ENCODE results near the gene SLC35F3. TPM values are rescaled to one million over a fixed set of nuclear protein-coding genes. Genes with fewer than 3 reads are reported as not detected.

The SLC35F3 gene
- total RNA-seq, 2 experiments from 2014 or later, result 34.4 to 35.7 TPM

- DNase-seq, result no peak
- no peaks in the 10 kb centered on the region for H3K4me1 Mint-ChIP-seq (ENCODE audit: low read depth)
- H3K27ac Mint-ChIP-seq, result no peak overlapping the region
- CTCF ChIA-PET, result no interaction called here
- POLR2A ChIA-PET, result no interaction called here
- H3K36me3 Mint-ChIP-seq (ENCODE audit: low read depth), result no peaks in the 10 kb centered on the region
- no peak for ATAC-seq
- no peak overlapping the region for H3K4me3 Mint-ChIP-seq
- no peaks in the 10 kb centered on the region for H3K27me3 Mint-ChIP-seq (ENCODE audit: low read depth)
- peaks cover 4% of the 10 kb centered on the region for H3K9me3 Mint-ChIP-seq (ENCODE audit: insufficient read depth)
These were observed 47.3 kb downstream of the SLC35F3 start for GRCh38 chr1:233951804-233952203.

GRCh38 chr1:233957691-233958090 lies 53.2 kb downstream of the SLC35F3 start:
- Mint-ChIP-seq H3K9me3 (ENCODE audit: insufficient read depth) (peaks cover 1% of the 10 kb centered on the region), H3K4me1 (ENCODE audit: low read depth) (no peaks in the 10 kb centered on the region), H3K27me3 (ENCODE audit: low read depth) (no peaks in the 10 kb centered on the region), H3K27ac (no peak overlapping the region), H3K36me3 (ENCODE audit: low read depth) (no peaks in the 10 kb centered on the region), H3K4me3 (no peak overlapping the region)
- DNase-seq (no peak), ATAC-seq (no peak)
- ChIA-PET CTCF (no interaction called here), POLR2A (no interaction called here)

GRCh38 chr1:233959102-233959501 lies 54.6 kb downstream of the SLC35F3 start:
- no peaks in the 10 kb centered on the region for H3K4me1 Mint-ChIP-seq (ENCODE audit: low read depth)
- no peaks in the 10 kb centered on the region for H3K36me3 Mint-ChIP-seq (ENCODE audit: low read depth)
- ChIA-PET POLR2A (no interaction called here), CTCF (no interaction called here)
- no peaks in the 10 kb centered on the region for H3K27me3 Mint-ChIP-seq (ENCODE audit: low read depth)
- no peak overlapping the region for H3K4me3 Mint-ChIP-seq
- no peak overlapping the region for H3K27ac Mint-ChIP-seq
- H3K9me3 Mint-ChIP-seq (ENCODE audit: insufficient read depth), result no peaks in the 10 kb centered on the region
- ATAC-seq (no peak), DNase-seq (no peak)

GRCh38 chr1:233959971-233960370 lies 55.5 kb downstream of the SLC35F3 start:
- ChIA-PET CTCF (no interaction called here), POLR2A (no interaction called here)
- Mint-ChIP-seq H3K4me1 (ENCODE audit: low read depth) (no peaks in the 10 kb centered on the region), H3K9me3 (ENCODE audit: insufficient read depth) (no peaks in the 10 kb centered on the region), H3K4me3 (no peak overlapping the region), H3K27ac (no peak overlapping the region), H3K36me3 (ENCODE audit: low read depth) (no peaks in the 10 kb centered on the region), H3K27me3 (ENCODE audit: low read depth) (no peaks in the 10 kb centered on the region)
- DNase-seq (no peak), ATAC-seq (no peak)

- CTCF ChIA-PET, result no interaction called here
- ATAC-seq (no peak), DNase-seq (no peak)
- H3K27ac Mint-ChIP-seq, result no peak overlapping the region
- no peak overlapping the region for H3K4me3 Mint-ChIP-seq
- H3K27me3 Mint-ChIP-seq (ENCODE audit: low read depth), result no peaks in the 10 kb centered on the region
- no peaks in the 10 kb centered on the region for H3K4me1 Mint-ChIP-seq (ENCODE audit: low read depth)
- H3K9me3 Mint-ChIP-seq (ENCODE audit: insufficient read depth), result no peaks in the 10 kb centered on the region
- H3K36me3 Mint-ChIP-seq (ENCODE audit: low read depth), result no peaks in the 10 kb centered on the region
- POLR2A ChIA-PET, result no interaction called here
These were observed 55.9 kb downstream of the SLC35F3 start for GRCh38 chr1:233960386-233960785.

- no peak for ATAC-seq
These were observed 58.4 kb downstream of the SLC35F3 start for GRCh38 chr1:233962878-233963277.

GRCh38 chr1:233965856-233966255 lies 61.4 kb downstream of the SLC35F3 start:
- no peak for ATAC-seq
- Mint-ChIP-seq H3K36me3 (ENCODE audit: low read depth) (no peaks in the 10 kb centered on the region), H3K4me1 (ENCODE audit: low read depth) (no peaks in the 10 kb centered on the region), H3K27me3 (ENCODE audit: low read depth) (no peaks in the 10 kb centered on the region), H3K9me3 (ENCODE audit: insufficient read depth) (no peaks in the 10 kb centered on the region), H3K27ac (no peak overlapping the region), H3K4me3 (no peak overlapping the region)
- no peak for DNase-seq
- POLR2A ChIA-PET, result no interaction called here
- CTCF ChIA-PET, result no interaction called here

More at GRCh38 chr1:233962878-233963277, 58.4 kb downstream of the SLC35F3 start:
- Mint-ChIP-seq H3K4me1 (ENCODE audit: low read depth) (no peaks in the 10 kb centered on the region), H3K4me3 (no peak overlapping the region), H3K27ac (no peak overlapping the region), H3K27me3 (ENCODE audit: low read depth) (no peaks in the 10 kb centered on the region), H3K36me3 (ENCODE audit: low read depth) (no peaks in the 10 kb centered on the region), H3K9me3 (ENCODE audit: insufficient read depth) (no peaks in the 10 kb centered on the region)
- ChIA-PET POLR2A (no interaction called here), CTCF (no interaction called here)
- no peak for DNase-seq

- no peaks in the 10 kb centered on the region for H3K27me3 Mint-ChIP-seq (ENCODE audit: low read depth)
- no peak overlapping the region for H3K27ac Mint-ChIP-seq
- no peaks in the 10 kb centered on the region for H3K9me3 Mint-ChIP-seq (ENCODE audit: insufficient read depth)
- DNase-seq (no peak), ATAC-seq (no peak)
- ChIA-PET POLR2A (no interaction called here), CTCF (no interaction called here)
- H3K4me3 Mint-ChIP-seq, result no peak overlapping the region
- H3K4me1 Mint-ChIP-seq (ENCODE audit: low read depth), result no peaks in the 10 kb centered on the region
- H3K36me3 Mint-ChIP-seq (ENCODE audit: low read depth), result no peaks in the 10 kb centered on the region
These were observed 67.3 kb downstream of the SLC35F3 start for GRCh38 chr1:233971753-233972152.

- Mint-ChIP-seq H3K27ac (no peak overlapping the region), H3K4me1 (ENCODE audit: low read depth) (no peaks in the 10 kb centered on the region), H3K27me3 (ENCODE audit: low read depth) (no peaks in the 10 kb centered on the region), H3K36me3 (ENCODE audit: low read depth) (no peaks in the 10 kb centered on the region), H3K4me3 (no peak overlapping the region), H3K9me3 (ENCODE audit: insufficient read depth) (no peaks in the 10 kb centered on the region)
- DNase-seq, result no peak
- POLR2A ChIA-PET, result no interaction called here
- CTCF ChIA-PET, result no interaction called here
- ATAC-seq, result no peak
These were observed 68.1 kb downstream of the SLC35F3 start for GRCh38 chr1:233972563-233972950.

- Mint-ChIP-seq H3K36me3 (ENCODE audit: low read depth) (no peaks in the 10 kb centered on the region), H3K27me3 (ENCODE audit: low read depth) (no peaks in the 10 kb centered on the region), H3K27ac (no peak overlapping the region), H3K9me3 (ENCODE audit: insufficient read depth) (no peaks in the 10 kb centered on the region), H3K4me3 (no peak overlapping the region), H3K4me1 (ENCODE audit: low read depth) (no peaks in the 10 kb centered on the region)
- ChIA-PET CTCF (no interaction called here), POLR2A (no interaction called here)
- no peak for ATAC-seq
- DNase-seq, result no peak
These were observed 68.6 kb downstream of the SLC35F3 start for GRCh38 chr1:233972951-233973635.

- Mint-ChIP-seq H3K4me3 (no peak overlapping the region), H3K36me3 (ENCODE audit: low read depth) (no peaks in the 10 kb centered on the region), H3K27ac (no peak overlapping the region), H3K27me3 (ENCODE audit: low read depth) (no peaks in the 10 kb centered on the region), H3K4me1 (ENCODE audit: low read depth) (no peaks in the 10 kb centered on the region), H3K9me3 (ENCODE audit: insufficient read depth) (no peaks in the 10 kb centered on the region)
- no peak for ATAC-seq
- CTCF ChIA-PET, result no interaction called here
- no peak for DNase-seq
- POLR2A ChIA-PET, result no interaction called here
These were observed 71.0 kb downstream of the SLC35F3 start for GRCh38 chr1:233975486-233975885.

GRCh38 chr1:233981042-233981675 lies 76.7 kb downstream of the SLC35F3 start:
- H3K36me3 Mint-ChIP-seq (ENCODE audit: low read depth), result no peaks in the 10 kb centered on the region
- CTCF ChIA-PET, result no interaction called here
- POLR2A ChIA-PET, result no interaction called here
- no peaks in the 10 kb centered on the region for H3K9me3 Mint-ChIP-seq (ENCODE audit: insufficient read depth)
- ATAC-seq, result no peak
- H3K27ac Mint-ChIP-seq, result no peak overlapping the region
- H3K4me3 Mint-ChIP-seq, result no peak overlapping the region
- no peak for DNase-seq
- H3K27me3 Mint-ChIP-seq (ENCODE audit: low read depth), result no peaks in the 10 kb centered on the region
- no peaks in the 10 kb centered on the region for H3K4me1 Mint-ChIP-seq (ENCODE audit: low read depth)
